LNCaP clone FGC (cell line): ENCODE data around the gene KIRREL3.

Experiments used
- DNase-seq: peaks from one replicate; pipeline ENCODE4 v3.0.0-alpha.2; 2011; ENCODE audit warnings: low read depth
- H3K4me3 ChIP-seq: 2 replicates; pipeline ENCODE4 v1.5.1; 2011; ENCODE audit warnings: mild to moderate bottlenecking, low read depth, low read length, control low read depth
- TF ChIP-seq, protein P1 (sequence below): IDR thresholded peaks from 2 replicates; pipeline ENCODE4 v1.5.1; 2012; ENCODE audit warnings: mild to moderate bottlenecking; ENCODE audit not compliant: control insufficient read depth, insufficient read depth; ENCODE audit errors: extremely low read depth

The KIRREL3 gene

DNA sequence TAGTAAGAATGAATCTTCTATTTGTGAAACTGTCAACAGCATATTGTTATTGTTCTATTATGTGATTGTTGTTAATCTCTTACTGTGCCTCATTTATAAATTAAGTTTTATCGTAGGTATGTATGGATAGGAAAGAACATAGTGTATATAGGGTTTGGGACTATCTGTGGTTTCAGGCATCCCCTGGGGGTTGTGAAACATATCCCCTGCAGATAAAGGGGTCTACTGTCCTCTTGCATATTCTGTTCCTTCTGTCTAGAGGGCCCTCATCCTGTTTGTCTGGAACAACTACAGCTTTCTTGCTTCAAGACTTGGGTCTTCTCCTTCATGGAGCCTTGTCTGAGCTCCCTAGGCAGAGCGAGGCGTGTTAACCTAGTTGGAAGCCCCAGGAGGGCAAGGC is 159.6 kb downstream of the KIRREL3 start:
- TF ChIP-seq, protein P1, sequence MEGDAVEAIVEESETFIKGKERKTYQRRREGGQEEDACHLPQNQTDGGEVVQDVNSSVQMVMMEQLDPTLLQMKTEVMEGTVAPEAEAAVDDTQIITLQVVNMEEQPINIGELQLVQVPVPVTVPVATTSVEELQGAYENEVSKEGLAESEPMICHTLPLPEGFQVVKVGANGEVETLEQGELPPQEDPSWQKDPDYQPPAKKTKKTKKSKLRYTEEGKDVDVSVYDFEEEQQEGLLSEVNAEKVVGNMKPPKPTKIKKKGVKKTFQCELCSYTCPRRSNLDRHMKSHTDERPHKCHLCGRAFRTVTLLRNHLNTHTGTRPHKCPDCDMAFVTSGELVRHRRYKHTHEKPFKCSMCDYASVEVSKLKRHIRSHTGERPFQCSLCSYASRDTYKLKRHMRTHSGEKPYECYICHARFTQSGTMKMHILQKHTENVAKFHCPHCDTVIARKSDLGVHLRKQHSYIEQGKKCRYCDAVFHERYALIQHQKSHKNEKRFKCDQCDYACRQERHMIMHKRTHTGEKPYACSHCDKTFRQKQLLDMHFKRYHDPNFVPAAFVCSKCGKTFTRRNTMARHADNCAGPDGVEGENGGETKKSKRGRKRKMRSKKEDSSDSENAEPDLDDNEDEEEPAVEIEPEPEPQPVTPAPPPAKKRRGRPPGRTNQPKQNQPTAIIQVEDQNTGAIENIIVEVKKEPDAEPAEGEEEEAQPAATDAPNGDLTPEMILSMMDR = no peak
- DNase-seq = no peak
- H3K4me3 ChIP-seq = no peak overlapping the region

DNA sequence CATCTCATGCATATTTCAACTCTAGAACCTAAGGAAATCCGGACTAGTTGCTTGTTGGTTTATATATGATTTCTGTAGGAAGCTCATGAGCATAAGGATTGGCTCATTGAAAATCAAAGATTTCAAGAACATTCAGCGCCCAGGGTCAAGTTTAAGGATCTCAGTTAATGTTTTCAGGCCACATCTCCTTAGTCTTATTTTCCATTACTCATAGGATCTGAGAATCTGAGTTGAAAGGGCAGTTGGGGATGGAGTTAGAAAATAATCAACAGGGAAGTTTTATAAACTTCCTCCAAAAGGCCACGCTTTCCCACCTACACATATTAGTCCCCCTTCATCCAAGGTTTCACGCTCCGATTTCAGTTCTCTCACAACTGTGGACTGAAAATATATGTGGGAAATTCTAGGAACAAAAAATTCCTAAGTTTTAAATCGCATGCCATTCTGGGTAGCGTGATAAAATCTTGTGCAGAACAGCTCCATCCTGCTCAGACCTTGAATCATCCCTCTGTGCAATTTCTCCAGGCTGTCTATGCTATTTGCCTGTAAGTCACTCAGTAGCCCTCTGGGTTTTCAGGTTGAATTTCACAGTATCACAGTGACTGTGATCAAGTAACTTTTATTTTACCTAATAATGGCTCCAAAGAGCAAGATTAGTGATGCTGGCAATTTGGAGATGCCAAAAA is 160.2 kb downstream of the KIRREL3 start:
- no peak for DNase-seq
- TF ChIP-seq, protein P1 = no peak
- no peak overlapping the region for H3K4me3 ChIP-seq

DNA sequence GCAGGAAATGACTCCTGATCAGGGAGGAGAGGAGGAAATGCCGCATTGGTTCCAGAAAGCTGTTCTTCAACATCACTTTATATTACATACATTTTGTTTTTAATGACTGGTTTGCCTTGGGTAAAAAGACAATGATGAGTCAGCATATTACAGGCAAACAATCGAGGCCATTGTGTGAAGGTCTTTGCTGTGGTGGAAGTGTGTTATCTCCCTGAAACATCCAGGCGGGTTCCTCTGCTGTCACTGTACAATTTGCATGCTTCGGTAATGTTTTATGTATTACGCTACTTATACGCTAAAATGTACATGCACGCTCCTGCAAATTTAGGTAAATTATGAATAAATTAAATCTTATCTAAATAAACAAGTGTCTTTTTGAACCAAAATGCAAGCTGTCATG is 161.1 kb downstream of the KIRREL3 start:
- no peak overlapping the region for H3K4me3 ChIP-seq
- TF ChIP-seq, protein P1 = no peak
- no peak for DNase-seq

DNA sequence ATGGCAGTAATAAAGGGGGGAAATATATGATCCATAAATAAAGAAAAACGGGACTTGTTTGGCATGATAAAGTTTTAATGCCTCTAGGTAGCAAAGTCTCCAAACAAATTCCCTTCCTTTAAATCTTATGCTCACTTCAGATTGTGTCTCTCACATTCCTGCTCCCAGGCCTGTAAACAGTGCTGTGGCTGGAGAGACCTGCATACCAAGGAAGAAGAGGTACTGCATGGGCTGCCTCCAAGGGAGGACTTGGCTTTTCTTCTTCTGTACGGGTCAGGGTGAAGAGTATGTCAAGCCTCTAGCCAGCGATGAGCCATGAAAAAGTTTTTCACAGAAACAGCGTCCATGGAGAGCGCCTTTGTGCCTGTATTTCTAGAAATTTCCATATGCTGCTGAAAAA is 161.8 kb downstream of the KIRREL3 start:
- no peak overlapping the region for H3K4me3 ChIP-seq
- DNase-seq = no peak
- TF ChIP-seq, protein P1 = no peak

DNA sequence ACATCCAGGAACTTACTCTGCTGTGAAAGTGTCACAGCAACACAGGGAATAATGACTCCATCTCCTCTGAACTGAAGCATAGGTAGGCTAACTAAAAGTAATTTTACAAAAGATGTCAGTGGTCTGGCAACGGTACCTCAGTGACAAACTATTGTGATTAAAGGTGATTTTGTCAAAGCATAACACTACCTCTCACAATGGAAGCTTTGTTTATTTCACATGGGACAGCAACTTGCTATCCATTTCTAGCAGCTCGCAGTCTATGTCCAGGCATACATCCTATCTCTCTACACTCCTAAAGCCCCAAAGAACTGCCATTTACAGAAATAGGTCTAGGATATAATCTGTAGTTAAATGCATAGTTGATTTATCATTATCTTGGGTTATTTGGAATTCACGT is 163.0 kb downstream of the KIRREL3 start:
- TF ChIP-seq, protein P1 = no peak
- H3K4me3 ChIP-seq = no peak overlapping the region
- DNase-seq = no peak

DNA sequence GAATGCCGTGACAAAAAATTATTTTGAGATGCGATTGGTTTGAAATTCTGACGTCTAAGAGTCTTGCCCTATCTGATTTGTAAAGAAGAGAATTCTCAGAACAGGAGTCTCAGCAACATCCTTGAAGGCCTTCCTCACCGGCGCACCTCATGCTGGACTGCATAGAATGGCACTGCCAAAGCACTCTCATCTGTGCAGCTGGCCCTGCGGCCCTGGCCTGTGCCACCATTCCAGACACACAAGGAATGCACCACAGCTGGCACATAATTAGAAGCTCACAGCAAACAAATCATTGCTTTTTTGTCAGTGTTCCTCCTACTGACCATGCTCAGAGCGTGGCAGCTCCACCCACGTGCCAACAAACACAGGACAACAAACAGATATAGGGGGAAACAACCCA is 166.0 kb downstream of the KIRREL3 start:
- TF ChIP-seq, protein P1 = no peak
- DNase-seq = no peak
- H3K4me3 ChIP-seq = no peak overlapping the region

DNA sequence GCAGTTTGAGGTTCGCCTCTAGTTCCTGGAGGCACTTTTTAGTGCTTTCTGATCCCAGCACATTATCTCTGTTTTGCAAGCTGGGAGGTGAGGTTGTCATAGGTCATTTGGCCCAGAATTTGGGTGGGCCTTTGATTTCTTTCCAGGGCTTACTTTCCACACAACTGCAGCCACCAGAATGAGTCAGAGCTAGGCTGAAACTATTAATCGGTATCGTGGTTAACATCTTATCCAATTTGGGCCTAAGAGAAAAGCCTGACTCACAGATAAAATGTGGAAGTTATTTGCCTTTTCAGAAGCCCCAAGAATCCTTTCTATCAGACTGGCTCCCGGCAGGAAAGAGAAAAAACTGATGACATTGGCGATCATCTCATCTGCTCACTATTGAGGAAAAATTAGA is 166.4 kb downstream of the KIRREL3 start:
- H3K4me3 ChIP-seq = no peak overlapping the region
- TF ChIP-seq, protein P1 = no peak
- no peak for DNase-seq
